D721Med (cell line): Measurements from ENCODE around the gene DUS3L.
A peak's percentile ranks its signal among the peaks of the same experiment; 100 is the strongest.

ENCODE experiments used
- DNase-seq: peaks from one replicate; pipeline ENCODE4 v3.0.0; 2011; ENCODE audit warnings: low spot score; ENCODE audit not compliant: insufficient read length
- FAIRE-seq: peaks from 2 replicates; lab custom pipeline; 2011; peaks lifted over from hg19 to GRCh38; lab: Jason Lieb, UNC
- CTCF ChIP-seq: IDR thresholded peaks from 2 replicates; pipeline ENCODE4 v1.5.1; 2012; ENCODE audit warnings: mild to moderate bottlenecking, control low read depth; ENCODE audit not compliant: insufficient read depth; ENCODE audit errors: missing control alignments

The DUS3L gene

DNA sequence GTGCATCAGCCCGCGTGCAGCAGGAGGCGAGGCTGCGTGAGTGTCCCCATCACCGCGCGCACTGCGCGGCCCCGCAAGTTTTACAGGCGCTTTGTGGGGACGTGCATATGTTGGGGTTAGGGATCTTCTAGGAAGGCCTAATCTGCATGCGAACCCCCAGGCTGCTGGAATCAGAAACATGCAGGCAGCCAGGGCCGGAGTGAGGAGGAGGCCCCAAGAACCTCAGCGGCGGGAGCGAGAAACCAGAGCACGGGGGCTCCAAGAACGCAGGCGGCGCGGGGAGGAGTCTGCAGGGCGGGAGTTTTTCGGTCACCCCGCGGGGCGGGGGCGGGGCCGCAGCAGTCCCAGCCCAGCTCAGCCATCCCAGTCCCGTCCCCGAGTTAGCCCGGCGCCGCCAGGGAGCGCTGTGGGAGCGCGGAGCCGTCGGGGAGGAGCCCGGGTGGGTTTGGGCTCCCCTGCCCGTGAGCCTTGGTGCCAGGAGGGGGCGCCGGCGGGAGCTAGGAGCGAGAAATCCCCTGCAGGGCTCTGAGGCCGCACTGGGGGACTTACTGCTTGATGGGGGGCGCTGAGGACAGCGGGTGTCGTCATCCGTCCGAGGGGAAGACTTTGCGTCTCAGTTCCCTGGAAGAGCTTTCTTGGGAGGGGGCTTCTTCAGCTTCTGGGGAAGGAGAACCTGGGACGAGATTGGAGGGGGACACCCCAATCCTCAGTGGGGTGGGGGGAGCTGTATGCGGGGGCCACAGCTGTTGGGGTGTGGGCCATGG, 13.0 kb upstream of the DUS3L start:
- DNase-seq (peak; percentile 87), FAIRE-seq (no peak)
- peak; percentile 96 for TF ChIP-seq CTCF

GRCh38 chr19:5803441-5803751, 12.4 kb upstream of the DUS3L start:
- DNase-seq: no peak
- no peak for FAIRE-seq
- no peak for TF ChIP-seq CTCF

DNA sequence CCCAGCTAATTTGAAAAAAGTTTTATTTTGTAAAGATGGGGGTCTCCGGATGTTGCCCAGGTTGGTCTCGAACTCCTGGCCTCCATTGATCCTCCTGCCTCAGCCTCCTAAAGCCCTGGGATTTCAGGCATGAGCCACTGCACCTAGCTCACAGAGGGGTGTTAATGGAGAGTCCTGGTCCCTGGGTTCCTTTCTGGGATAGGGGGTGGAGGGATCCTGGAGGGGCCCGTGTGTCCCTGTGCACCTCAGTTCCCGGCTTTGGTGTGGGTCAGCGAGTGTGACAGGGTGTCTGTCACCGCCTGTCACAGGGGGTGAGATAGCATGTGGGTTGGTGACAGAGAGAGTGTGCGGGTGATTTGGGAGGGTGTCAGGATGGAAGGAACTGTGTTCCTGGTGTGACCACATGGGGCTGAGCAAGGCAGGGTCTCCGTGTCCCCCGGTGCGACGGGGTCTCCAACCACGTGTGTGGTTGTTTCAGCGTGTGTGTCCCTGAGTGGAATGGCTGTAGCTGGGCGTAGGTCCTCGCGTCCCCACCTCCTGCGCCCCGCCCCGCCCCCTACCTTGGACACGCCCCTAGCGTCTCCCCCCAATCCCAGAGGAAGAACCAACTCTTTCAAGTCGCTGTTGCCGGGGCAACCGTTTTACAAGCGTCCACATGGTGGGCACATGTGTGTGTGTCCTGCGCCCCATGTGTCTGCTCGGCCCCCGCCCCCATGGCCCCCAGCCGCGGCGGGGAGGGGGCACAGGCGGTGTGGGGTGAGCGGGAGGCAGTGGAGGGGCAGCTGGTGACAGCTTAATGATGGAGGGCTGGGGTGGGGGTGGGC, 11.0 kb upstream of the DUS3L start:
- DNase-seq: peak; percentile 58
- TF ChIP-seq CTCF: no peak
- no peak for FAIRE-seq

DNA sequence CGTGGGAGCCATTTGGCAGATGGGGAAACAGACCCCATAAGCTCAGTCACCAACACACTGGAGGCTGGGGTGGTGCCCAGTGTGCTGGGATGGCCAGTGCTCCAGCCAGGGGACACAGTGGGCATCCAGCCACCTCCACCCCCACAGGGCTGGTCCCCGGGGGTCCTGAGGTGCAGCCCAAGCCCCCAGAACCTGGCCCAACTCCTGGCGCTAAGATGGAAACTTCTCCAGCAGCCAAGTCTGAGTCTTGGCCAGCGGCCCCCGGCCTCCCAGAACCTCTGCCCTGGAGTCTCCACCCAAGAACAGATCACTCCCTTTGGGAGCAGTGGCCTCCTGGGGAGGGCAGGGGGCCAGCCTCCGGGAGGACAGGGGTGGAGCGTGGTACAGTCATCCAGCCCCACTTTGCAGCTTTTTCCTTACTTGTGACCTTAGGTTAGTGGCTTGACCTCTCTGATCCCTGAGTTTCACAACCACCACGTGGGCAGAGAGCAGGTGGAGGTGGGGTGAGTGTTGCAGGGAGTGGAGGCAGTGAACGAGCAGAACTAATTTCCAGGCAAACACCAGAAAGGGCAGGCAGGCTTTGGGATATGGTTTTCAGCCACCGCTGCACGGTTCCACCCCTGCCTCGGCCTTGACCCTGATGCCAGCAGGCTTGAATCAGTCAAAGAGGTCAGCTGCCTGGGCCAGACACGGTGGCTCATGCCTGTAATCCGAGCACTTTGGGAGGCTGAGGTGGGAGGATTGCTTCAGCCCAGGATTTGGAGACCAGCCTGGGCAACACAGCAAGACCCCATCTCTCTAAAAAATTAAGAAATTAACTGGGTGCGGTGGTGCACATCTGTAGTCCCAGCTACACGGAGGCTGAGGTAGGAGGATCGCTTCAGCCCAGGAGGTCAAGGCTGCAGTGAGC, 9.7 kb upstream of the DUS3L start:
- TF ChIP-seq CTCF: no peak
- FAIRE-seq: no peak
- no peak for DNase-seq

GRCh38 chr19:5799247-5800241, 8.6 kb upstream of the DUS3L start:
- FAIRE-seq (no peak), DNase-seq (peak; percentile 67)
- no peak for TF ChIP-seq CTCF

DNA sequence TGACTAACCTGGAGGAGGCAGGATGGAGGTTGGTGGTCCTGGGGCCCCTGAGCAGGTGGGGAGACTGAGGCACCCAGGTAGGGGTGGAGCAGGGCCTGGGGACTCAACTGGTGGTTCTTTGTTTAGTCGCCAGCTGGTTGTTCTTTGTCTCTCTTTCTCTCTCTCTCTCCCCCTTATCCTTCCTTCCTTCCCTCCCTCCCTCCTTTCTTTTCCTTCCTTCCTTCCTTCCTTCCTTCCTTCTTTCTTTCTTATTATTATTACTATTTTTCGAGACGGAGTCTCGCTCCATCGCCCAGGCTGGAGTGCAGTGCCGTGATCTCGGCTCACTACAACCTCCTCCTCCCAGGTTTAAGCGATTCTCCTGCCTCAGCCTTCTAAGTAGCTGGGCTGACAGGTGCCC, 7.3 kb upstream of the DUS3L start:
- FAIRE-seq: no peak
- DNase-seq: no peak
- no peak for TF ChIP-seq CTCF
